ENCODE data around the gene ANKRD12. TPM values are rescaled to one million over a fixed set of nuclear protein-coding genes. Genes with fewer than 3 reads are reported as not detected.

ANKRD12 gene
- total RNA-seq, 4 donors from 2014 or later = 43.5 to 59.7 (median 52.7) TPM

GRCh38 chr18:9239720-9240119 is 103.1 kb downstream of the ANKRD12 start:
- no peak overlapping the region for H3K27ac ChIP-seq
- TF ChIP-seq, protein P1, sequence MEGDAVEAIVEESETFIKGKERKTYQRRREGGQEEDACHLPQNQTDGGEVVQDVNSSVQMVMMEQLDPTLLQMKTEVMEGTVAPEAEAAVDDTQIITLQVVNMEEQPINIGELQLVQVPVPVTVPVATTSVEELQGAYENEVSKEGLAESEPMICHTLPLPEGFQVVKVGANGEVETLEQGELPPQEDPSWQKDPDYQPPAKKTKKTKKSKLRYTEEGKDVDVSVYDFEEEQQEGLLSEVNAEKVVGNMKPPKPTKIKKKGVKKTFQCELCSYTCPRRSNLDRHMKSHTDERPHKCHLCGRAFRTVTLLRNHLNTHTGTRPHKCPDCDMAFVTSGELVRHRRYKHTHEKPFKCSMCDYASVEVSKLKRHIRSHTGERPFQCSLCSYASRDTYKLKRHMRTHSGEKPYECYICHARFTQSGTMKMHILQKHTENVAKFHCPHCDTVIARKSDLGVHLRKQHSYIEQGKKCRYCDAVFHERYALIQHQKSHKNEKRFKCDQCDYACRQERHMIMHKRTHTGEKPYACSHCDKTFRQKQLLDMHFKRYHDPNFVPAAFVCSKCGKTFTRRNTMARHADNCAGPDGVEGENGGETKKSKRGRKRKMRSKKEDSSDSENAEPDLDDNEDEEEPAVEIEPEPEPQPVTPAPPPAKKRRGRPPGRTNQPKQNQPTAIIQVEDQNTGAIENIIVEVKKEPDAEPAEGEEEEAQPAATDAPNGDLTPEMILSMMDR (IDR thresholded peaks at IDR 0.05) = no peak
- TF ChIP-seq EP300 (IDR thresholded peaks at IDR 0.05) (no peak), POLR2A (IDR thresholded peaks at IDR 0.05) (no peak)
- WGBS, 2 donors = 29 to 37% methylated on average over 1 of the region's 1 CpG
- DNase-seq (ENCODE audit: low spot score in 2 of 2) = no peak
- H3K9me3 ChIP-seq = no peaks in the 10 kb centered on the region
- H3K36me3 ChIP-seq = peaks cover 0 to 65% (median 5%) of the 10 kb centered on the region in 3 donors
- H3K4me3 ChIP-seq = no peak overlapping the region
- H3K27me3 ChIP-seq = no peaks in the 10 kb centered on the region
- no peaks in the 10 kb centered on the region for H3K4me1 ChIP-seq

- peaks cover 0 to 63% (median 5%) of the 10 kb centered on the region in 3 donors for H3K36me3 ChIP-seq
- no peak for DNase-seq (ENCODE audit: low spot score in 2 of 2)
- H3K4me3 ChIP-seq = no peak overlapping the region
- H3K27ac ChIP-seq = no peak overlapping the region
- 71 to 73% methylated on average over 4 of the region's 4 CpGs for WGBS, 2 donors
- H3K4me1 ChIP-seq = no peaks in the 10 kb centered on the region
- H3K27me3 ChIP-seq = no peaks in the 10 kb centered on the region
- no peaks in the 10 kb centered on the region for H3K9me3 ChIP-seq
- TF ChIP-seq POLR2A (IDR thresholded peaks at IDR 0.05) (no peak), EP300 (IDR thresholded peaks at IDR 0.05) (no peak)
- TF ChIP-seq, protein P1 (IDR thresholded peaks at IDR 0.05) = no peak
Measured at GRCh38 chr18:9240270-9240669, 103.7 kb downstream of the ANKRD12 start.

- DNase-seq (ENCODE audit: low spot score in 2 of 2) = no peak
- no peaks in the 10 kb centered on the region for H3K4me1 ChIP-seq
- no peak overlapping the region for H3K4me3 ChIP-seq
- H3K9me3 ChIP-seq = no peaks in the 10 kb centered on the region
- H3K27ac ChIP-seq = no peak overlapping the region
- no peaks in the 10 kb centered on the region for H3K27me3 ChIP-seq
- H3K36me3 ChIP-seq = peaks cover 0 to 67% (median 5%) of the 10 kb centered on the region in 3 donors
- TF ChIP-seq, protein P1 (IDR thresholded peaks at IDR 0.05) = no peak
- TF ChIP-seq POLR2A (IDR thresholded peaks at IDR 0.05) (no peak), EP300 (IDR thresholded peaks at IDR 0.05) (no peak)
Measured at GRCh38 chr18:9243029-9243428, 106.4 kb downstream of the ANKRD12 start.

DNA sequence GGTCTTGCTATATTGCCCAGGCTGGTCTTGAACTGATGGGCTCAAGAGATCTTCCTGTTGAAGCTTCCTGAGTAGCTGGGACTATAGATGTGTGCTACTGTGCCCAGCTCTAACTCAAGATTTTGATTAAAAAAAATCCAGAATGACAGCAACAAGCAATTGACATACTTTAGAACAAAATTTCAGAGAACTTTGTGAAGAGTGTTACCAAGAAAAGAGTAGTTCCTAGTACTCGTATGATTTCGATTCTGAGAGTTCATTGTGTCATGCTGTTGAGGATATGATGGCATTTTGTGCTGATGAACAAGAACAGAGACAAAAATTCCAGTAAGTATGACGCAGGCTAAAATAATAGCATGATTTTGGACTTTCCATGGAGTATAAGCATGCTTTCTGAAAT is 107.8 kb downstream of the ANKRD12 start:
- Histone ChIP-seq H3K9me3 (no peaks in the 10 kb centered on the region), H3K36me3 (peaks cover 0 to 58% (median 5%) of the 10 kb centered on the region in 3 donors), H3K27me3 (no peaks in the 10 kb centered on the region), H3K27ac (no peak overlapping the region), H3K4me3 (no peak overlapping the region), H3K4me1 (no peaks in the 10 kb centered on the region)
- TF ChIP-seq, protein P1 (IDR thresholded peaks at IDR 0.05) = no peak
- no peak for TF ChIP-seq EP300 (IDR thresholded peaks at IDR 0.05)
- TF ChIP-seq POLR2A (IDR thresholded peaks at IDR 0.05) = no peak
- 86 to 89% methylated on average over 3 of the region's 3 CpGs for WGBS, 2 donors
- no peak for DNase-seq (ENCODE audit: low spot score in 2 of 2)

GRCh38 chr18:9248661-9249060 is 112.1 kb downstream of the ANKRD12 start:
- TF ChIP-seq, protein P1 (IDR thresholded peaks at IDR 0.05) = no peak
- no peak for DNase-seq (ENCODE audit: low spot score in 2 of 2)
- H3K27ac ChIP-seq = no peak overlapping the region
- H3K4me1 ChIP-seq = no peaks in the 10 kb centered on the region
- no peaks in the 10 kb centered on the region for H3K27me3 ChIP-seq
- H3K4me3 ChIP-seq = no peak overlapping the region
- 98 to 100% methylated on average over 4 of the region's 4 CpGs for WGBS, 2 donors
- H3K9me3 ChIP-seq = peaks cover 0 to 4% (median 0%) of the 10 kb centered on the region in 4 donors
- H3K36me3 ChIP-seq = peaks cover 0 to 79% (median 10%) of the 10 kb centered on the region in 3 donors

All from tibial nerve (tissue), 4 donors.